GM18873 (cell line): ENCODE results near the gene MYO16.

ENCODE experiments used
- ATAC-seq: cut with Tn5 transposase; IDR thresholded peaks from one replicate; pipeline ENCODE4 v1.9.1; 2021; ENCODE audit warnings: mild to moderate bottlenecking, moderate library complexity, moderate number of reproducible peaks; ENCODE audit not compliant: unreplicated experiment, low FRiP score

The MYO16 gene

DNA sequence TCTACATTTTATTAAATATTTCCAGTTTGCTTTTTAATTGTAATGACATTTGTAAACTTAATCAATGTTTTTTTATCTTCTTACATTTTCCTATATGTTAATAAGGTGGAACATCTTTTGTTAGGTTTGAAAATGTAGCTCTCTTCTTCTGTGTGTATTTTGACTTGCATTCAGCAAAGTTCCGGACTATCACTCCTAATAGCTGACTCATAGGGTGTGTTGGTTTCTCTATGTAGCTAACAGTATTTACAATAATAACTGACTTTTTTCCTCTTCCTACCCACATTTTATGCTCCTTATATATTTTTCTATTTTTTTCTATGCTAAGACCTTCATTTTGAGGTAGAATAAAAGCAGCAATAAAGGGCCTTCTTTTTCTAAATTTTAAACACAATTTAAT is 28.1 kb downstream of the MYO16 start:
- no peak for ATAC-seq

DNA sequence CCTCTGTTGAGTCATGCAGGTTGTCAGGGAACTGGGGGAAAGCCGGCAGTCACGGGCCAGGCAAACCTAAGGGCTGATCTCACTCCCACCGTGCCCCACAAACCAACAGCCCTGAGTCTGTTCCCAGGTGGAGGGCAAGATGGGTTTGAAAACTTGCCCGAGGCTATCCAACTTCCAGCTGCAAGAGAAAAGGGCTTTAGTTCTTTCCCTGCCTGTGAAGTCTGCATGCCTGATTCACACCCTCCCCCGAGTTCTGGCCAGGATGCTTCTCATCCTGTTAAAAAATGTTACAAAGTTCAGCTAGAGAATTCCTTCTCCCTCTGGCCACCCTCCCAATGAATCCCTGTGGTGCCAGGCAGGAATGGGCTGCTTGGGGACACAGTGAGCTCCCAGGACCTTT is 33.1 kb downstream of the MYO16 start:
- ATAC-seq, result no peak

DNA sequence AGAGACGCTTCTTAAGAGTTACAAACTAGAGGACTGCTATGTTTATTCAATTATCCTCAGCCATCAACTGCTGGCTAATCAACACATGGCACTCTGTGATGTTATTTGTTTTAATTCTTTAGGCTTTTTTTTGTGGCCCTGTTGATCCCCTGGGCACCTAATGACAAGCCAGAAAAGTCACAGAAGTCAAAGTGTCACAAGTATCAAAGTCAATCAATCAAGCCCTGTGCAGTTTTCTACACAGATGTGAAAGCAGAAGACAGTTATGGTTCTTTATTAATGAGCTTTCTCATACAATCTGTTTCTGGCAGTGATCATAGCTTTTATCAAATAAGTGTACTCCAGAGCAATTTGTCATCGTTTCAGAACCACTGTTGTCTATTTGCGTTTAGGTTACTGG is 34.3 kb downstream of the MYO16 start:
- ATAC-seq, result no peak

DNA sequence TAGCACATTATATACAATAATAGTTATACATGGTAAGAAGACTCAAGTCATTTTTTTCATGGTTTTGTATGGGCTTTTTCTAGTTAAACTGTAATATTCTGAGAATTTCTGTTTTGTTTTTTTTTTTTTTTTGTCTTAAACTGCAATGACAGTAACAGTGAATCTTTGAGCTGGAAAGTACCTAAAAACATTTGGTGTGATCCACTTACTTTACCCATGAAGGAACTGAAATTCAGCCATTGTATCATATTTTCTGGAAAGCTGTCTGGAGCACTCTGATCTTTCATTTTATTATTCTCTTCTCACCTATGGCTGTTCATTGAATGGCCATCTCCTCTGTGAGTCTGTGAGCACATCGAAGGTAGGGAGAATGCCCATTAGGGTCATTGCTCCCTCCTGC is 37.8 kb downstream of the MYO16 start:
- ATAC-seq, result no peak

DNA sequence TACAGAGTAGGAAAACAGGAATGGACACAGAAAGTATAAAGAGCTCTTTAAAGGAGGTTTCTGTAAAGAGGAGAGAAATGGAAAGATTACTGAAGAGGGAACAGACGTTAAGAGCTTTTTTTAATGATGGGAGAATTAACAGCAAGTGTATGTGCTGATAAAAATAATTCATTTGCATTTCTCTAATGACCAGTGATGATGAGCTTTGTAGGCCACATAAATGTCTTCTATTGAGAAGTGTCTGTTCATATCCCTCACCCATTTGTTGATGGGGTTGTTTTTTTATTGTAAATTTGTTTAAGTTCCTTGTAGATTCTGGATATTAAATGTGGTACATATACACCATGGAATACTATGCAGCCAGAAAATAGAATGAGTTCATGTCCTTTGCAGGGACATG is 40.0 kb downstream of the MYO16 start:
- ATAC-seq, result no peak

DNA sequence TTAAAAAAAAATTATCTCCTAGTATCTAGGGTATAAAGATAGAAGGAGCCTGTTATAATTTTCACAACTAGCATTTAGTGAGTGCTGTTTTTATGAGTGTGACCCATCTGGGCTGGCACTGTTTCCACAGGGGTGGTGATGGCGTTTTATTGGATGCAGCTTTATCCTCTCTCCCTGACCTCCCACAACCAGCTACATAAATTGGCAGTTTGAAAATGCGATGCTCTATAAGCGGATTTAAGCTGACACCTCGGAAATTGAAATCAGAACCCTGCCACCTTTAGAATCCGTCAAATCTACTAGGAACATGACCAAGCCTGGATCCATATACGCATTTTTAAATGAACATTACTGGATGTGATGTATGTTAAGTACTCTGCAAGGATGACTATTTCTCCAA is 44.9 kb downstream of the MYO16 start:
- no peak for ATAC-seq

DNA sequence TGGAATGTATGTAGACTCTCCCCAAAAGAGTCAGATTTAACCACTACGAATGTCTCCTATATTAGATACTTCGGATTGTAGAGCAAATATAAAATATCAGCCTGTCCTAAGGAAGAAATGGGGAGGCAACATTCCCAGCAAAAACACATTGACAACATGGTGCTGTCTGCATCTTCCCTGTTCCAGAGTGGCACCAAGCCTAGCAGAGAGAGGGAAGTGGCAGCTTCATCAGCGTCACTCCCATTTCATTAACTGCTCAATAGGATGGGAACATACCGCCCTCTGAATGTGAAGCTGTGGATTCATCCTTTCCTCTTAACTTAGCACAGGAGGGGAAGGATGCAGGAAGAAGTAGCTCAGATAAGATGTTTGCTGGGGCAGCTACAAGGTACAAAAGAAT is 45.4 kb downstream of the MYO16 start:
- ATAC-seq, result no peak

DNA sequence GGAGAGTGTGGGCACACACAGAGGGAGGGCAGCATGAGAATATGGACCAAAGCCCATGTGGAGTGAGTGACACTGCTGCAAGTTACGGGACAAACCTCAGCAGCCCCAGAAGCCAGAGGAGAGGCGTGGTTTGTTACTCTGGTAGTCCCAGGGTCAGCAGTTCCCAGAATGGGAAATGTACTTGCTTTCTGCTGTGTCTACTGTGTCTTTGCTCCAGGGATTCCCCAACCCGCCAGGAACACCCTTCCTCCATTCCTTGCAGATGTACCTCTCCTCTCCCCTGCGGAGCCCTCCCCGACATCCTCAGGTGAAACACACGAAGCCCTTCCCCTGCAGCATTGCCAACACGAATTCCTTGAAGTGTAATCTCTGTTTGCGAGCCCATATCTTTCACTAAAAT is 47.2 kb downstream of the MYO16 start:
- no peak for ATAC-seq

DNA sequence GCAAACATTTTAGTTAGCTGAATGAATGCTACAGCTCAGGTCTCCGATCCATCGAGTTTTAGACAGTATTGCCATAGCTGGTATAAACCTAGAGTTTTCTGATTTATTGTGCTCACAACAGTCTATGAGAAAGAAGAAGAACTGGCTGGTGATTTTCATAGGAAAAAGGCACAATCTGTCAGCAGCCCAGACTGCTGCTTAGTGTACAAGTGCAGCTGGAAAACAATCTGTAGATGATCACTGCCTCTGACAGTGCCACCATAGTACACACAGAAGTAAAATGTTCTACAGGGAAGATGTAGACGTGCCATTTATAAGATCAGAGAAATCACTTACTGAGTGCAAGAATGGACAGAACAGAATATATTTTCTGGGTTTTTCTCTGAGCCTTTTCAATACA is 48.4 kb downstream of the MYO16 start:
- no peak for ATAC-seq

DNA sequence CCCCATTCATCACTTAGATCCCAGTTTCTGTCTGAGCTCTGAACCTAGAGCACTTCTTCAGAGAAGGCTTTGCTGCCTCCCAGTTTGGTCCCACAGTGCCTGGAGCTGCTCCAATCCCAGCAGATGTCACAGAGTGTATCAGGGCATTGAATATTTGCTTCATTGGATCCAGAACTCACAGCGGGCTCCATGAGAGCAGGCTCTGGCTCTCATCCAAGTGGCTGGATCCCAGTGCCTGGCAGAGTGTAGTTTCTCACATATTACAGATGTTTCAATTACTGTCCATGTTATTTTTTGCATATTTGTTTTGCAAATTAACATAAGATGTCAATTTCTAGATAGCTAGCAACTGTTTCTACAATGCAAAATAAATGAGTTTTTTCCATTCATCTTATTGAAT is 50.6 kb downstream of the MYO16 start:
- ATAC-seq, result no peak

DNA sequence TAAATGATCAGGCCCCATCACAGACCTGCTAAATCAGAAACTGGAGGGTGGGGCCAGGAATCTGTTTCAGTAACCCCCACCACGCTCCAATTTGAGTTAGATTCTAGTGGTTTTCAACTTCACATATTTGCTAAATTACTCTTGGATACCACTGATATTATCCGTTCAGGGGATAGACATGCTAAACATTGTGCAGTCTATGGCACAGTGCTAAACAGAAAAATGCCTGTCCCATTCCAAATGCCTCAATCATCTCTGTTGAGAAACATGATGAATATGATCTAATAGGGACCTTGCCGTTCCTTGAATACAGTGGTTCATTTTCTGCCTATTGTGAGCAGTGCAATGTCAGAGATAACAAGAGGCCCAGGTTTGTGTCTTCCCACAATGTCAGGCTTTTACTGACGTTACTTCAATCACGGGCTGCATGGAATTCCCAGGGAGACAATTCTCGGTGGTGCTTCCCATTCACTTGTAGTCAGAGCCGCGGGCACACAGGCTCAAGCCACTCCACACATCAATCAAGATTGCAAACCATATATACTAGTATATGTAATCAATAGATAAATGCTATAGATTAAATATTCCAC is 52.7 kb downstream of the MYO16 start:
- no peak for ATAC-seq

DNA sequence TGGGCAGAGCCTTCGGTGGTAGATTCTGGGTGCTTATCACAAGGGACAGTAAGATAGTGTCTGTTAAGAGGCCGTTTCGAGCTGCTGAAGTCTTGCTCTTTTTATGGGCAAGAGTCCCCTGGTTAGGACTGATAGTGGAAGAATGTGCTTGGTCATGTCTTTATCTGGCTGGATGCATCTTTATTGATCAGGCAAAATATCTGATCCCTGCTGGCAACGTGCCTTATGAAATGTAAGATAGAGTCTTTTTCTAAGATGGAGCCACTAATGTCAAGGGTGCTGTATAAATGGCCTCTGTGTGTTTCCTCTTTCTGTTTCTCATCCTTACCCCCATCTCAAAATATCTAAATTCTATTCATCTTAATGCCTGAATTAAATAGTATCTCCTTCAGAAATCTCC is 53.3 kb downstream of the MYO16 start:
- no peak for ATAC-seq

DNA sequence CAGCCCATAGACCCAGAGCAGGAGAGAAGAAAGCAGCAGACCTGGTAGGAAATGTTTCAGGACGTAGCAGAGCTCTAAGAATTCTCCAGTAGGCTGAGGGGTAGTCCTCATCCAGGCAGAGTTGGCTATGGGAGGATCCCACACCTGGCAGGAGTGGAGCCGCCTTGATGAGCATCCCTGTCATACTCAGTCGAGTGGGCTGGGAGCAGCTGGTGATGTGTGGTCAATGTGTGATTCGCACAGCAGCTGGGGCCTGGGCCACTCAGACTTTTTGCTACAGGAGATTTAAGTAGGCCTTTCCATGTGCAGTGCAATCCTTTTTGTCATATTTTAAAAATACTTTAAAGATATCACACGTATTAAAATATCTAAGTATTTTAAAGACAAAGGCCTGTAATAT is 56.6 kb downstream of the MYO16 start:
- no peak for ATAC-seq

DNA sequence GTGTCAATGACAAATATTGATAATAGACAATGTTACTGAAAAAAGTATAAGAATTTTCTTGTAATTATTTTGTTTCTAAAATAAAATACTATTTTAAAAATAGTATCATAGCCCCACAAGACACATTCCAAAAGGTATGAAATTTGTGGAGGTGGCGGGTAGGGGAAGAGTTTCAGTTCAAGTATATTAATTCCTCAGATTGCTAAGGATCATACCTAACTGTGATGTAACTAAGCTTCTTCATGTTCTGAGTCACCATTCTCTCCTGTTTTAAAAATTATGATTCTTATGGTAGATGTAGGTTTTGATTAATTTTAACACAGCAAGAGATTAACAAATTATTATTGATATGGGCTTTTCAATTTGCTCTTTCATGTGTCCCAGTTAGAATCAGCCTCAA is 61.3 kb downstream of the MYO16 start:
- no peak for ATAC-seq

DNA sequence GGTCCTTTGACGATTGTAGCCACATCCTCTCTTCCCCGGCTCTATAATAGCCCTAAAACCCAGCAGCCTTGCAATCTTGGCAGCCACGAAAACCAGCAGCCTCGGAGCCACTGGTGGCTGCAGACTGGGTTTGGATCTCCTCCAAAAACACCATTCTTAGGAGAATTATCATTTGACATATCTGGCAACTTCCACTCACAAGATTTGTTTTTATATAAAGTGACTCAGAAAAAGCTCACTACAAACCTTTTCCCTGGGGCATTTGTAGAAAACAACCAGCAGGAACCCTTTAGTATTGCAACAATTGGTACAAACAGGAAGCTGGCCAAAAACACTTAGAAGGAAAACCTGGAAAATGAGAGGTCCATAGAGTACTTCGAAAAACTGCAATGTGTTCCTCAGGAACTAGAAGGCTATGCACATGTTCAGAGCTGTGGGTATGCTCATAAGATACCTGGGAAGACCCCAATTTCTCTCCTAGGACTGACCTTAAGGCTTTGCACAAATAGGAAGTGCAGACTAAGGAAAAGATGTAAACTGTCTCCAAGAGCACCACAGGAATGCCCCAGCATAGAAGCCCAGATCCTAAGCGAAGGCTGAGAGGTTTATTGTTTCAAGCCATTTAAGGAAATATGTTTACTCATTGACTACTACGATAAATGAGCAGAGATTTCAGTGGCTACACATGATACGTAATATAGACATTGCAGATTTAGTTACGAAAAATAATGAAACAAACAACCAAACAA is 71.2 kb downstream of the MYO16 start:
- no peak for ATAC-seq

DNA sequence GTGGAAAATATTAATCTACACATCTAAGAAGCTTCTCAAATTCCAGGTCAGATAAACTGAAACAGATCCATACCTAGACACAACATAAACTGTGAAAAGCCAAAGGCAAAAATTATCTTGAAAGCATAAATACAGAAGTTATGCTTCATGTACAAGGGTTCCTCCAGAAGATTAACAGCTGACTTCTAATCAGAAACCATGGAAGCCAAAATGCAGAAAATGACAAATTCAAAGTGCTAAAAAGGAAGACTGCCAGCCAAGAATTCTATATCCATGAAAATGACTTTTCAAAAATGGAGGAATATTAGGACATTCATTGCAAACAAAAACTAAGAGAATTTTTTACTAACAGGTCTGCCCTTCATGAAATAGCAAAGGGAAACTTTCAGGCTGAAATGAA is 72.8 kb downstream of the MYO16 start:
- ATAC-seq, result no peak

DNA sequence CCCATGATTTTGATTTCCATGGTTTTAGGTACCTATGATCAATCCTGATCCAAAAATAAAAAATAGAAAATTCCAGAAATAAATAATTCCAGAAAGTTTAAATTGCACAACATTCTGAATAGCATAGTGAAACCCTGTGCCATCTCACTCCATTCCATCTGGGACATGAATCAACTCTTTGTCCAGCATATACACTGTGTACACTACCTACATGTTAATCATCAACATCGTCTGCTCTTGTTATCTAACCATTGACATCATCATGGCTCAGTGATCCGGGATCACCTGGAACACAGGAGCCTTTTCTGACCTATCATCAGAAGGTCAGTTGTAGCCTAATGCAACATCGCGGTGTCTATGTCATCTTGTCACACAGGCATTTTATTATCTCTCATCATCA is 75.6 kb downstream of the MYO16 start:
- ATAC-seq, result no peak

DNA sequence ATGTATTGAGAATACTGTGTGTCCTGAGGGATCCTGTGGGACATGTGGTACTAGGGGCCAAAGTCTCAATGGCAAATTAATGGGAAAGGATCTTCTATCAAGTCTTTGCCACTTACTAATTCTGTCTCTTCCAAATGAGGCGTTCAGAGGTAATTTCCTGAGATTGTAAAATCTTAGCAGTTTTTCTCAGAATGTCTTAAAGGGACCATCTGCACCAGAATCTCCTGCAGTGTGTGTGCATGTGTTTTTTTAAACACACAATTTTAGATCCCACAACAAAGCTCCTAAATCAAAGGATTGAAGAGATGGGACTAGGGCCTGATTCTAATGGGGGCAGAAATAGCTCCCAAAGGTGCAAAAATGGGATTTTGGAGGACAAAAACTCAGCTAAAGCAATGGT is 78.2 kb downstream of the MYO16 start:
- ATAC-seq, result no peak

DNA sequence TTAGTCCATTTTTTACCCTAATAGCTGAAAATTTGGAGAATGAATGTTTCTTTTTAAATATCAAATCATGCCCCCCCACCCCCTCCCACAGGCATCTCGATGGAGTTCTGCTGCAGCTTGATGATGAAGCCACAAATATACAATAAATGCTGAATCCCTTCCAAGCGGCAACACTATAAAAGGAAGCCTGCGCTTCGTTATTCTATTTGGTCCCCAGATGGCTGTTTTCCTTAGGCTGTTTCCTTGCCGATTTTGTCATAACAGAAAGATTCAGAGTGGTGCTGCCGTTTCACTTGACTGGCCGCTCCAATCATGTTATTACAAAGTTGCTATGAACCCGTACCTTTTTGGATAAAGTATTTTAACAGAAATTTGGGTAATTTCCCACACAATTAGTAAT is 79.5 kb downstream of the MYO16 start:
- ATAC-seq, result no peak

DNA sequence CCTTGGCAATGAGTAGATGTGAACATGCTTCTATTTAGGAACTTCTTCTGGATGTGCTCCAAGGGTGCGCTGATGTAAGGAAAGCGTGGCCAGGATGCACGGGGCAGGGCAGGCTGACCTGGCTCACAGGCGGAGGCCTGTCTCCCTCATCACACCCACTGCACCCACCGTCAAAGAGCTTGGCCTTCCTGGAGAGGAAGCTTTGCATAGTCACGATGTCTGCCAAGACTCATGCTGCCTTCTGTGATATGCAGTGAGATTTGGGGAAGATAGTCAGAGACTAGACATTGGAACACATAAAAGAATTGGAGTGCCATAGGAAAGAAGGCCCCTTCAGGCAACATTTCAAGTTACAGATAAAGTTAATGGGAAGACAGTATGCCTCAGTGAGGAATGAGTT is 82.0 kb downstream of the MYO16 start:
- no peak for ATAC-seq

DNA sequence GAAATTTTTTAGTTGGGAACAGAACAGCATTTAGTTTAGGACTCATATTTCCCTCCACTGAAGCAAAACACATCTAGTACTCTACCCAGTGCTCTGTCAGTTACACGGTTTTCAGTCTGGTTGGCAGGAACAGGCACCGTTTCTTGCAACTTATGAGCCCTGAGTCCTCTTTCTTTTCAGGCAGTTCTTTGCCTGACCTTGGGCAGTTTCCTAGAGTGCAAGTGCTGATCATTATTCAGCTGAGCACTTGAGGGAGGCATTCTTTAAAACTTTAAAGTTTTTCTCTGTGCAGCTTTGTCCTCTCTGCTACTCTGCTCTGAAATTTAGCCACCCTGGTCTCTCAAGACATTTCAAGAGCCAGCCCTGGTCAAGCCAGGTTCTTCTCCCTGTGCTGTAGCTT is 96.1 kb downstream of the MYO16 start:
- no peak for ATAC-seq

DNA sequence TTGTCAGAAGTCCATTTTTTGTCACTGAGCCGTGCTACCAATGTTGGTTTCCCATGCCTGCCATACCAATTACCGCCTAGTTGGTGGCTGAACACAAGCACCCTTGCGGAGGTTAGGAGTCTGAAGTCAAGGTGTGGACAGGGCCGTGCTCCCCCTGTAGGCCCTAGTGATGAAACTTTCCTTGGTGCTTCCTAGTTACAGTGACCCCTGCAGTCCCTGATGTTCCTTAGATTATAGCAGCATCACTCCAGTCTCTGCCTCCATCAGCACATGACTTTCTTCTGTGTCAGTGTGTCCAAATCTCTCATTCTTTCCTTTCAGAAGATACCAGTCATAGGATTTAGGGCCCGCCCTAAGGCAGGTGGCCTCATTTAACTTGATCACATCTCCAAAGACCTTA is 99.0 kb downstream of the MYO16 start:
- ATAC-seq, result no peak
